Measurements from ENCODE around the gene DIP2B. TPM values are rescaled to one million over a fixed set of nuclear protein-coding genes. Genes with fewer than 3 reads are reported as not detected.

Gene DIP2B
- total RNA-seq, 1 donor from 2014 or later = 32.3 TPM

DNA sequence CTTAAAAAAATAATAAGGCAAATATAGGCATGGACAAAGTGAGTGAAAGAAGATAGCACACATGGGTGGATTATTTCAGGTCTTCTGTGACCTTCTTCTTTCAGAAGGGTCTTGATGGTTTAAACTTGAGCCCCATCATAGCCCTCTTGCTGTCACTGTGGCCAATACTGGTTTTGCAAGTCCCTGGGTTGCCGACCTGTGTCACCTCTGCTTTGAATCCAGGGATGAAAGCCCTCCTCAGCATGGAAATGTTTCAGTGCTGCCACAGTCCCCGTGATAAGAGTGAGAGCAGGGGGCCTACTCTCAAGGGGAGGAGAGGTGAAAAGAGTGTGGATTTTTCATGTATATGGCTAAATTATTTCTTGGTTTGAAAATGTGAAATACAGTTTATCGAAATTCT lies 228.9 kb downstream of the DIP2B start:
- Mint-ChIP-seq H3K9me3 (no peaks in the 10 kb centered on the region), H3K27me3 (no peaks in the 10 kb centered on the region), H3K4me3 (no peak overlapping the region), H3K27ac (no peak overlapping the region), H3K4me1 (no peaks in the 10 kb centered on the region), H3K36me3 (ENCODE audit: low read depth) (peaks cover 91% of the 10 kb centered on the region)
- no peak for ATAC-seq (ENCODE audit: low read depth)
- ChIA-PET CTCF (interaction anchor here (1.1 kb wide), 1 partner anchor 229 kb away, joined by 3 read pairs; the partner anchor contains the start of gene DIP2B), POLR2A (no interaction called here)
- no peak for DNase-seq
- intact Hi-C loops (cut with micrococcal nuclease) = loop anchor here (1.0 to 5.0 kb wide), 2 partner anchors 96 to 229 kb away; partner anchors contain the start of gene DIP2B
- TF ChIP-seq, protein P1, sequence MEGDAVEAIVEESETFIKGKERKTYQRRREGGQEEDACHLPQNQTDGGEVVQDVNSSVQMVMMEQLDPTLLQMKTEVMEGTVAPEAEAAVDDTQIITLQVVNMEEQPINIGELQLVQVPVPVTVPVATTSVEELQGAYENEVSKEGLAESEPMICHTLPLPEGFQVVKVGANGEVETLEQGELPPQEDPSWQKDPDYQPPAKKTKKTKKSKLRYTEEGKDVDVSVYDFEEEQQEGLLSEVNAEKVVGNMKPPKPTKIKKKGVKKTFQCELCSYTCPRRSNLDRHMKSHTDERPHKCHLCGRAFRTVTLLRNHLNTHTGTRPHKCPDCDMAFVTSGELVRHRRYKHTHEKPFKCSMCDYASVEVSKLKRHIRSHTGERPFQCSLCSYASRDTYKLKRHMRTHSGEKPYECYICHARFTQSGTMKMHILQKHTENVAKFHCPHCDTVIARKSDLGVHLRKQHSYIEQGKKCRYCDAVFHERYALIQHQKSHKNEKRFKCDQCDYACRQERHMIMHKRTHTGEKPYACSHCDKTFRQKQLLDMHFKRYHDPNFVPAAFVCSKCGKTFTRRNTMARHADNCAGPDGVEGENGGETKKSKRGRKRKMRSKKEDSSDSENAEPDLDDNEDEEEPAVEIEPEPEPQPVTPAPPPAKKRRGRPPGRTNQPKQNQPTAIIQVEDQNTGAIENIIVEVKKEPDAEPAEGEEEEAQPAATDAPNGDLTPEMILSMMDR (IDR thresholded peaks at IDR 0.05) = no peak

DNA sequence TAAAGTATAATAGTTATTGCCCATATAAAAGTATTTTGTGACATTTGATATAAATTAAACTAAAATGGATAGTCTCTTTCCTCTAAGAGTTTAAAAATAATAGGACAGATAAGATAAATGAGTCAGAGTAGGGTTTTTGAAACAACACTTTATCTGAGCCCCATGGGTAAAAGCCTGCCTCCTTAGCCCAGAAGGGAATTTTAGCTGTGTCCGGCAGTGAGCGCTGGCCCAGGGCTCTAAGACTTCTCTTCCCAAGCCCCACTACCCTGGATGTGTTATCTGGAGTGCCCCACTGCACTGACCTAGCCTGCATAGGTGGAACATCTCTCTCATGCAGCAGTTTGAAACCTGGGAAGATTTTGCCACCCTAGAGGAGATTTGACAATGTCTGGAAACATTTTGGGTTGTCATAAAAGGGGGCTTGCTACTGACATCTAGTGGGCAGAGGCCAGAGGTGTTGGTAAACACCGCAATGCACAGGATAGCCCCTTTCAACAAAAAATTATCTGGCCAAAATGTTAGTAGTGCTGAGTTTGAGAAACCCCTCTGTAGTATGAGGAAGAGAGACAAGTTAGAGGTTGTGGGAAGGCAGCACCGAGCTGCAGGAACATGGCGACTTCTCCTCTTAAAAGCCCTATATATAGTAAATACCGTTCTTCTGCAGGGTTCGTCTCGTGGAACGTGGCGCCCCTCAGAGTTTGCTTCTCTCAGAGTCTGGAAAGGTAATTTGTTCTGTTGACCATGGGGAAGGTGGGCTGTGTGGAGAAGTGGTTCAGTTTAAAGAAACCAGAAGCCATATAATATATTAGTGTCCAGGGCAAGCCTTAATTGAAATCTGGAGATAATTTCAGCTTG lies 229.9 kb downstream of the DIP2B start:
- no peak overlapping the region for H3K4me3 Mint-ChIP-seq
- no peak overlapping the region for H3K27ac Mint-ChIP-seq
- CTCF ChIA-PET = interaction anchor here (1.1 to 1.5 kb wide), 2 partner anchors 230 kb away, joined by 3 read pairs; partner anchors contain the start of gene DIP2B
- H3K27me3 Mint-ChIP-seq = no peaks in the 10 kb centered on the region
- intact Hi-C loops (cut with micrococcal nuclease) = loop anchor here (1.0 to 5.0 kb wide), 2 partner anchors 97 to 230 kb away; partner anchors contain the start of gene DIP2B
- H3K9me3 Mint-ChIP-seq = no peaks in the 10 kb centered on the region
- ATAC-seq (ENCODE audit: low read depth) = no peak
- peaks cover 92% of the 10 kb centered on the region for H3K36me3 Mint-ChIP-seq (ENCODE audit: low read depth)
- DNase-seq = no peak
- H3K4me1 Mint-ChIP-seq = no peaks in the 10 kb centered on the region
- POLR2A ChIA-PET = interaction anchor here (1.1 kb wide), 1 partner anchor 230 kb away, joined by 3 read pairs; the partner anchor contains the start of gene DIP2B
- TF ChIP-seq, protein P1 (IDR thresholded peaks at IDR 0.05) = no peak

DNA sequence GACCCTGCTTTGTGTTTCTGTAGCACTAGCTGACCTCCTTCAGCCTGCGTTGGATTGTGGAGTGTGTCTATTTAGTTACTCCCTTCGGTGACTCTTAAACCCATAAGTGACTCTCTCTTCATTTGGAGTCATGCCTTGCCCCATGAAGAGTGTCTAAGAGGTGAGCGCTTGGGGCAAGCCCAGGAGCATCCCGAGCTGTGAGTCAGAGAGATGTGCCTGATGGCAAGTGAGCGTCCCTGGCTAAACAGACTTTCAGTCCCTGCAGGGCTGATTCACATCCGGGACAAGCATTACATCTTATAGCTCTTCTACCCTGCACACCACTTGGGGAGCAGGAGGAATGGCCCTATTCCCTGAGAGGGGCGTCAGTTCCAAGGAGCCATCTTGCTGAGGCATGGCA lies 234.8 kb downstream of the DIP2B start:
- intact Hi-C loops (cut with micrococcal nuclease) = no loop called here
- ATAC-seq (ENCODE audit: low read depth) = no peak
- CTCF ChIA-PET = no interaction called here

DNA sequence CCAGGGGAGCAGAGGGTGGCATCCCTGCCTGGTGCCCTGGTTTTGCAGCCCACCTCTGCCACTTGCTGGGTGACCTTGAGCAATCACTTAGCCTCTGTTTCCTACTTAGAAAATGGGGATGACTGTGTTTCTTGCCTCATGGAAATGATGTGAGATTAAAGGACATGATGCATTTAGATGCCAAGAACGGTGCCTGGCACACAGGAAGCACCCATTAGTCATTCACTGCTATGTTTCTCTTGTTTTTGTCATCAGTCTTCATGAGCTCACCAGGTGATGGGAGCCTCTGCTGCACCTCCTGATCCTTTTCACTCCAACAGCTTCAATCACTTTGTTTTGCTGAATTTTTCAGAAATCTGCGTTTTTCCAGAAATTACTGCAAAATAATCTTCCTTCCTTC lies 235.5 kb downstream of the DIP2B start:
- no peak for ATAC-seq (ENCODE audit: low read depth)
- DNase-seq = no peak
- H3K27me3 Mint-ChIP-seq = no peaks in the 10 kb centered on the region
- H3K27ac Mint-ChIP-seq = no peak overlapping the region
- H3K36me3 Mint-ChIP-seq (ENCODE audit: low read depth) = peaks cover 93% of the 10 kb centered on the region
- H3K4me3 Mint-ChIP-seq = no peak overlapping the region
- no peaks in the 10 kb centered on the region for H3K9me3 Mint-ChIP-seq
- TF ChIP-seq, protein P1 (IDR thresholded peaks at IDR 0.05) = no peak
- POLR2A ChIA-PET = no interaction called here
- intact Hi-C loops (cut with micrococcal nuclease) = no loop called here
- no peaks in the 10 kb centered on the region for H3K4me1 Mint-ChIP-seq
- CTCF ChIA-PET = no interaction called here

More for the DNA sequence above, 234.8 kb downstream of the DIP2B start:
- no peak for DNase-seq
- H3K9me3 Mint-ChIP-seq = no peaks in the 10 kb centered on the region
- H3K36me3 Mint-ChIP-seq (ENCODE audit: low read depth) = peaks cover 94% of the 10 kb centered on the region
- no peak overlapping the region for H3K4me3 Mint-ChIP-seq
- TF ChIP-seq, protein P1 (IDR thresholded peaks at IDR 0.05) = no peak
- no peaks in the 10 kb centered on the region for H3K4me1 Mint-ChIP-seq
- no peak overlapping the region for H3K27ac Mint-ChIP-seq
- POLR2A ChIA-PET = no interaction called here
- no peaks in the 10 kb centered on the region for H3K27me3 Mint-ChIP-seq

DNA sequence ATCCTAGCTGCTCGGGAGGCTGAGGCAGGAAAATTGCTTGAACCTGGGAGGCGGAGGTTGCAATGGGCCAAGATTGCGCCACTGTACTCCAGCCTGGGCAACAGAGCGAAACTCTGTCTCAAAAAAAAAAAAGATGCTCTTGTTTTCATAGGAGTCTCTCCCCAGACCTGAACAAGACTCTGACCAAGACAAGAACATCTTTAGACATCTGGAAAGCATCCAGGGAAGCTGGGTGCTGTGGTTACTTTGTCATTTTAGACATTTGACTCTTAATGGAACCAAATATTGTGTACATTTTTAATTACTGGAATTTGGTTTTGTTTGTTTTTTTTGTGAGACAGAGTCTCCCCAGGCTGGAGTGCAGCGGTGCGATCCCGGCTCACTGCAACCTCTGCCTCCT lies 238.0 kb downstream of the DIP2B start:
- Mint-ChIP-seq H3K27ac (no peak overlapping the region), H3K4me1 (no peaks in the 10 kb centered on the region), H3K27me3 (no peaks in the 10 kb centered on the region), H3K9me3 (no peaks in the 10 kb centered on the region), H3K36me3 (ENCODE audit: low read depth) (peaks cover 88% of the 10 kb centered on the region), H3K4me3 (no peak overlapping the region)
- ChIA-PET POLR2A (no interaction called here), CTCF (no interaction called here)
- DNase-seq (no peak), ATAC-seq (ENCODE audit: low read depth) (no peak)
- TF ChIP-seq, protein P1 (IDR thresholded peaks at IDR 0.05) = no peak
- intact Hi-C loops (cut with micrococcal nuclease) = no loop called here

All from activated B cell treated with CpG ODN at 0.5 μM for 24 hours (primary cell).